ENCODE measurements around the gene KITLG.

DNA sequence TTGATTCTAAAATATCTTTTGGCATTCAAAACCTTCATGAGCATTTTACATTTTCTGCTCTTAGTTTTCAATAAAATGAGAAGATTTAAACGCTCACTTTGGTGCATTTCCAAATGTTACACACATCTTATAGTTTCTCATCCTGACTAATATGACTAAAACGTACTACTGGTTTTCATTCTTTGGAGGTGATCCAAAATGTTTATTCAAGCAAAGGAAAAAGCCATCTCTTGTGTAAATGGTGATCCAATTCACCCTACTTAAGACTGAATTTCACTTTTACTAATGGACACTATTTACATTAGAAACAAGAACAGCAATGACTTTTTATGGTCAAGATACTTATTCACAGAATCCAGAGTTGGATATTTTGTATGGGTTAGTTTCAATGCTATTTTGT lies 86.6 kb downstream of the KITLG start:
- TF ChIP-seq EZH2phosphoT487 (IDR thresholded peaks at IDR 0.05; ENCODE audit: low read length) (no peak), EZH2 (optimal IDR thresholded peaks at IDR 0.05; ENCODE audit: low read depth, low read length) (no peak)

Data from MM.1S (cell line).